ENCODE results near the gene CYP2A7.
"Not testable (repeated sequence)": the region's sequence is repeated elsewhere in the genome, so short reads cannot be mapped to it uniquely, and the experiment has no call there.

- TF ChIP-seq CTCF (IDR thresholded peaks at IDR 0.05); POLR2AphosphoS5 (IDR thresholded peaks at IDR 0.05; ENCODE audit: low read depth, low read length); TCF7L2 (IDR thresholded peaks at IDR 0.05; ENCODE audit: low read depth, low read length); SIN3A (IDR thresholded peaks at IDR 0.05; ENCODE audit: borderline replicate concordance, insufficient read depth, low read depth, low read length): not testable (repeated sequence)
- TF ChIP-seq, protein P1, sequence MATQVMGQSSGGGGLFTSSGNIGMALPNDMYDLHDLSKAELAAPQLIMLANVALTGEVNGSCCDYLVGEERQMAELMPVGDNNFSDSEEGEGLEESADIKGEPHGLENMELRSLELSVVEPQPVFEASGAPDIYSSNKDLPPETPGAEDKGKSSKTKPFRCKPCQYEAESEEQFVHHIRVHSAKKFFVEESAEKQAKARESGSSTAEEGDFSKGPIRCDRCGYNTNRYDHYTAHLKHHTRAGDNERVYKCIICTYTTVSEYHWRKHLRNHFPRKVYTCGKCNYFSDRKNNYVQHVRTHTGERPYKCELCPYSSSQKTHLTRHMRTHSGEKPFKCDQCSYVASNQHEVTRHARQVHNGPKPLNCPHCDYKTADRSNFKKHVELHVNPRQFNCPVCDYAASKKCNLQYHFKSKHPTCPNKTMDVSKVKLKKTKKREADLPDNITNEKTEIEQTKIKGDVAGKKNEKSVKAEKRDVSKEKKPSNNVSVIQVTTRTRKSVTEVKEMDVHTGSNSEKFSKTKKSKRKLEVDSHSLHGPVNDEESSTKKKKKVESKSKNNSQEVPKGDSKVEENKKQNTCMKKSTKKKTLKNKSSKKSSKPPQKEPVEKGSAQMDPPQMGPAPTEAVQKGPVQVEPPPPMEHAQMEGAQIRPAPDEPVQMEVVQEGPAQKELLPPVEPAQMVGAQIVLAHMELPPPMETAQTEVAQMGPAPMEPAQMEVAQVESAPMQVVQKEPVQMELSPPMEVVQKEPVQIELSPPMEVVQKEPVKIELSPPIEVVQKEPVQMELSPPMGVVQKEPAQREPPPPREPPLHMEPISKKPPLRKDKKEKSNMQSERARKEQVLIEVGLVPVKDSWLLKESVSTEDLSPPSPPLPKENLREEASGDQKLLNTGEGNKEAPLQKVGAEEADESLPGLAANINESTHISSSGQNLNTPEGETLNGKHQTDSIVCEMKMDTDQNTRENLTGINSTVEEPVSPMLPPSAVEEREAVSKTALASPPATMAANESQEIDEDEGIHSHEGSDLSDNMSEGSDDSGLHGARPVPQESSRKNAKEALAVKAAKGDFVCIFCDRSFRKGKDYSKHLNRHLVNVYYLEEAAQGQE (IDR thresholded peaks at IDR 0.05; ENCODE audit: insufficient read depth in 1 of 2, low read depth in 2 of 2, low read length in 1 of 2), result not testable (repeated sequence)
Observed at GRCh38 chr19:40842012-40842411, 40.0 kb downstream of the CYP2A7 start.
